OCI-LY3 (cell line): ENCODE results near the gene MATN1.

Experiments used
- H2AFZ ChIP-seq: fragments of 200-600, 300-600 bp; shearing (Covaris generic); 2 replicates; pipeline ENCODE4 v1.6.0; 2014; ENCODE audit warnings: antibody characterized with exemption, low read depth, low read length
- H3K27ac ChIP-seq: fragments of 200-600, 300-600 bp; sonication (generic); 2 replicates; pipeline ENCODE4 v1.5.1; 2014; ENCODE audit warnings: mild to moderate bottlenecking, low read length, moderate library complexity, mixed read lengths
- H3K27me3 ChIP-seq: fragments of 200-600, 300-600 bp; sonication (generic); 2 replicates; pipeline ENCODE4 v1.6.1; 2014; ENCODE audit warnings: low read depth, low read length, mixed read lengths
- H3K36me3 ChIP-seq: fragments of 200-600, 300-600 bp; sonication (generic); replicated peaks from 2 replicates; pipeline ENCODE3; 2014; ENCODE audit warnings: low read depth, low read length, mixed read lengths
- H3K4me1 ChIP-seq: fragments of 300-600, 200-600 bp; sonication (generic); 2 replicates; pipeline ENCODE4 v1.6.1; 2014; ENCODE audit warnings: low read length, mixed read lengths
- H3K4me2 ChIP-seq: fragments of 200-600, 300-600 bp; sonication (generic); 2 replicates; pipeline ENCODE4 v1.6.1; 2014; ENCODE audit warnings: low read length, mixed read lengths
- H3K4me3 ChIP-seq: fragments of 300-600, 200-600 bp; sonication (generic); 2 replicates; pipeline ENCODE4 v1.5.1; 2014; ENCODE audit warnings: antibody characterized with exemption, mild to moderate bottlenecking, low read length, moderate library complexity
- H3K79me2 ChIP-seq: fragments of 300-600, 200-600 bp; shearing (Covaris generic); 2 replicates; pipeline ENCODE4 v1.6.1; 2014; ENCODE audit warnings: mild to moderate bottlenecking, low read length, mixed read lengths
- H3K9ac ChIP-seq: fragments of 300-600, 200-600 bp; shearing (Covaris generic); 2 replicates; pipeline ENCODE4 v1.6.0; 2014; ENCODE audit warnings: mild to moderate bottlenecking, low read length, moderate library complexity
- H3K9me3 ChIP-seq: fragments of 200-600, 300-600 bp; shearing (Covaris generic); 2 replicates; pipeline ENCODE4 v1.6.1; 2014; ENCODE audit warnings: low read length, mixed read lengths; ENCODE audit not compliant: insufficient read depth
- H4K20me1 ChIP-seq: fragments of 200-600, 300-600 bp; sonication (generic); 2 replicates; pipeline ENCODE4 v1.6.1; 2016; ENCODE audit warnings: low read length, mixed read lengths; ENCODE audit not compliant: insufficient read depth
- EZH2phosphoT487 ChIP-seq: fragments of 200-600 bp; shearing (Covaris generic); IDR thresholded peaks from 2 replicates; pipeline ENCODE4 v1.6.1; 2018; ENCODE audit warnings: antibody characterized with exemption, mixed run types, low read depth
- TF ChIP-seq, protein P1 (sequence below): fragments of 200-600, 300-600 bp; sonication (generic); IDR thresholded peaks from 2 replicates; pipeline ENCODE4 v1.5.1; 2014; ENCODE audit warnings: antibody characterized with exemption, low read length, low read depth

MATN1 gene

DNA sequence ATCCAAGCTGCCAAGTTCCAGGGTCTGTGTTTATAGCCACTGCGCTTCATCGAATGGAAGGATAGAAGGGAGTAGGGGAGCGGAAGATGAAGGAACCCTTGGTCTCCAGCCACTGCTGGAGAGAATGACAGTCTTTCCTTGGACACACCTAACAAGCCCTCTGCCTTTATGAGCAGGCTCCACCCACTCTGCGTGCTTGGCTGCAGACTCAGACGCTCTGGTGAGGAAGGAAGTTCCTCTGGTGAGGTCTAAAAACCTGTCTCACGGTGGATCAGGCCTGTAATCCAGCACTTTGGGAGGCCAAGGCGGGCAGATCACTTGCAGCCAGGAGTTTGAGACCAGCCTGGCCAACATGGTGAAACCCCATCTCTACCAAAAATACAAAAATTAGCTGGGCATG is 55.4 kb downstream of the MATN1 start:
- Histone ChIP-seq H3K4me2 (no peak overlapping the region), H3K4me1 (no peaks in the 10 kb centered on the region), H3K27ac (no peak overlapping the region), H4K20me1 (no peaks in the 10 kb centered on the region), H3K9ac (no peak overlapping the region), H3K79me2 (no peaks in the 10 kb centered on the region), H3K9me3 (no peaks in the 10 kb centered on the region), H3K27me3 (no peaks in the 10 kb centered on the region), H2AFZ (no peak overlapping the region), H3K36me3 (no peaks in the 10 kb centered on the region), H3K4me3 (no peak overlapping the region)
- no peak for TF ChIP-seq EZH2phosphoT487
- TF ChIP-seq, protein P1, sequence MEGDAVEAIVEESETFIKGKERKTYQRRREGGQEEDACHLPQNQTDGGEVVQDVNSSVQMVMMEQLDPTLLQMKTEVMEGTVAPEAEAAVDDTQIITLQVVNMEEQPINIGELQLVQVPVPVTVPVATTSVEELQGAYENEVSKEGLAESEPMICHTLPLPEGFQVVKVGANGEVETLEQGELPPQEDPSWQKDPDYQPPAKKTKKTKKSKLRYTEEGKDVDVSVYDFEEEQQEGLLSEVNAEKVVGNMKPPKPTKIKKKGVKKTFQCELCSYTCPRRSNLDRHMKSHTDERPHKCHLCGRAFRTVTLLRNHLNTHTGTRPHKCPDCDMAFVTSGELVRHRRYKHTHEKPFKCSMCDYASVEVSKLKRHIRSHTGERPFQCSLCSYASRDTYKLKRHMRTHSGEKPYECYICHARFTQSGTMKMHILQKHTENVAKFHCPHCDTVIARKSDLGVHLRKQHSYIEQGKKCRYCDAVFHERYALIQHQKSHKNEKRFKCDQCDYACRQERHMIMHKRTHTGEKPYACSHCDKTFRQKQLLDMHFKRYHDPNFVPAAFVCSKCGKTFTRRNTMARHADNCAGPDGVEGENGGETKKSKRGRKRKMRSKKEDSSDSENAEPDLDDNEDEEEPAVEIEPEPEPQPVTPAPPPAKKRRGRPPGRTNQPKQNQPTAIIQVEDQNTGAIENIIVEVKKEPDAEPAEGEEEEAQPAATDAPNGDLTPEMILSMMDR: no peak

DNA sequence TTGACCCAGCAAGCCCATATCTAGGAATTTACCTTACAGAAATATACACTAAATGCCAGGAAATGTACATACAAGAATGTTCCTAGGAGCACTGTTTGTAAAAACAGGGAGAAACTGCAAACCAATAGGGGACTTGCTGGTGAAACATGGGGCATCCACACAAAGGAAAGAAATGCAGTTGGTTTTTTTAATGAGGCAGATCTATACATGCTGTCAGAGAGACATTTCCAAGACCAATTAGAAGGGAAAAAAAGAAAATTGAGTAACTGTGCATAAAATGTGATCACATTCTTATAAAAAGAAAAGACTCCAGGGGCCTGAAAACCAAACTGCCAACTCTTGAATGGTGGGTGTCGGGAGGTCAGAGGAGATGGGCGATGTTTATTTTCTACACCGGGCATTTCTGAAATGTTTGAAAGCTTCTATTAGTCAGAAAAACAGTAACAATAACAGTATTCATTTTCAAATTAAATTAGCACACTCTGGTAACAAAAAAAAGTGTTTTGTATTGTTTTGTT is 56.6 kb downstream of the MATN1 start:
- Histone ChIP-seq H4K20me1 (no peaks in the 10 kb centered on the region), H3K79me2 (no peaks in the 10 kb centered on the region), H3K4me1 (no peaks in the 10 kb centered on the region), H3K27me3 (no peaks in the 10 kb centered on the region), H3K36me3 (no peaks in the 10 kb centered on the region), H3K4me2 (no peak overlapping the region), H3K9me3 (no peaks in the 10 kb centered on the region), H3K27ac (no peak overlapping the region), H2AFZ (no peak overlapping the region), H3K4me3 (no peak overlapping the region), H3K9ac (no peak overlapping the region)
- TF ChIP-seq, protein P1: no peak
- no peak for TF ChIP-seq EZH2phosphoT487

DNA sequence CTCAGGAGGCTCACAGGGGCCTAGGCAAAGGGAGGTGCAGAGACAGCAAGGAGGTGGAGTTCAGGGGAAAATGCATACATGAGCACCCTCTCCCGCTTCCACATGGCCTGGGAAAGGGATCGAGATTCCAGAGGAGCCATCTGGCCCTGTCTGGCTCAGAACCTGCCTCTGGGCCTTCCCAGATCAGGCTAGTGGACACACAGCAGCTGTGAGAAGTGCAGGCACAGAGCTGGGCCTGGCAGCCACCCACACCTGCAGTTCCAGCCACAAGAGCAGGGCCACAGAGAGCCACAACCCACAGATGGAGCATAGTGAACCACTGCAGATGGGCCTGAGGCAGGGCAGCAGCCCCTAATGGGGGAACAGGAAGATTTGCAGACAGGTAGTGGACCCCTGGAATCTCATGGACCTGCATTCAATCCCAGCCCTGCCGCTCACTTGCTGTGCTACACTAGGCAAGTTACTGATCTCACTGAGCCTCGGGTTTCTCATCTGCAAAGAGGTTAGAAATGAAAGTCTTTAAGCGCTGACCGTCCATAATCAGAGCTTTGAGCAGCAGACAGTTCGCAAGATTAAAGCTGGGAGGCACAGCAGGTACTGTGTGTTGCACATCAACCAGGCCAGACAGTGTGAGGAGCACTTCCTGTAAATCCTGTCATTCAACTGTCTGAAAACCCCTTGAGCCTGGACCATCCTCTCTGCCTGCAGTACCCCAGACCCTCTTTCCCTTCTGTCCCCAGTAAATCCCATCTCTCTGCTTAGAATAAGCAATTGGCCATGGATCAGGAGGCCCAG is 58.0 kb downstream of the MATN1 start:
- Histone ChIP-seq H3K9me3 (no peaks in the 10 kb centered on the region), H3K4me2 (no peak overlapping the region), H4K20me1 (no peaks in the 10 kb centered on the region), H3K27me3 (no peaks in the 10 kb centered on the region), H3K36me3 (no peaks in the 10 kb centered on the region), H3K4me1 (no peaks in the 10 kb centered on the region), H3K4me3 (no peak overlapping the region), H3K9ac (no peak overlapping the region), H2AFZ (no peak overlapping the region), H3K79me2 (no peaks in the 10 kb centered on the region), H3K27ac (no peak overlapping the region)
- TF ChIP-seq, protein P1: no peak
- no peak for TF ChIP-seq EZH2phosphoT487

DNA sequence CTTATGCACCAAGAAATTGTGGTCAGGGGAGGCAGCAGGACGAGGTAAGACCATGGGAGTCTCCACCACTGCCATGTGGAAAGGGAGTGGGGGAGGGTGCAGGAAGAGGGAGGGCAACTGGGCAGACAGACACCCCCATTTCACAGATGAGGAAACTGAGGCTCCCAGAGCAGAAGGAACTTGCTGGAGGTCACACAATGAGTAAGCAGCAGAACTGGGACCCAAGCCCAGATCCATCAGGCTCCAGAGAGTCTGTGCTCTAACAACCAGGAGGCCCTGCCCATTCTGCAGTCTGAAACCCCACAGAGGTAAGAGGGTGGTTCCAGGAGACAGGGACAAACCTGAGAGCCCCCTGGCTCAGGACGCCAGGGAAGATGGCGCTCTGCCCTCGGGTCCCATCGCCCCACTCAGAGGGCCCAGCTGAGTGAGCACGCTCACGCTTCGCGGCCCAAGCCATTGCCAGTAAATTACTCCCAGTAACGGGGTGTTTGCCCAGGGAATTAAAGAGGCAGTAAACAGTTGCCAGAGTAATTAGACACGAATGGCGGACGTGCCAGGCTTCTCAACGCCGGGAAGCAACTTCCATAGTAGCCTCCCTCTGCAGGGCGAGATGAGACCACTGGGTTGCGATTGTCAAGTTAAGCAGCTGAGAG is 59.2 kb downstream of the MATN1 start:
- no peak overlapping the region for H3K27ac ChIP-seq
- H3K4me1 ChIP-seq: no peaks in the 10 kb centered on the region
- H3K9ac ChIP-seq: no peak overlapping the region

More for the DNA sequence above, 59.2 kb downstream of the MATN1 start:
- no peaks in the 10 kb centered on the region for H3K36me3 ChIP-seq
- no peak overlapping the region for H3K4me2 ChIP-seq
- TF ChIP-seq EZH2phosphoT487: no peak
- TF ChIP-seq, protein P1: no peak
- H2AFZ ChIP-seq: no peak overlapping the region
- H3K79me2 ChIP-seq: no peaks in the 10 kb centered on the region
- H3K9me3 ChIP-seq: no peaks in the 10 kb centered on the region
- H3K4me3 ChIP-seq: no peak overlapping the region
- no peaks in the 10 kb centered on the region for H4K20me1 ChIP-seq
- no peaks in the 10 kb centered on the region for H3K27me3 ChIP-seq
